ENCODE measurements around the gene CYYR1.

Gene CYYR1

GRCh38 chr21:26550326-26550725 lies 22.8 kb downstream of the CYYR1 start:
- DNase-seq: no peak

- DNase-seq: no peak
Measured at GRCh38 chr21:26546446-26547097, 26.5 kb downstream of the CYYR1 start.

GRCh38 chr21:26544201-26544775 lies 28.8 kb downstream of the CYYR1 start:
- no peak for DNase-seq

GRCh38 chr21:26540651-26541050 lies 32.4 kb downstream of the CYYR1 start:
- no peak for DNase-seq

GRCh38 chr21:26539566-26539965 lies 33.5 kb downstream of the CYYR1 start:
- no peak for DNase-seq

GRCh38 chr21:26534517-26534916 lies 38.6 kb downstream of the CYYR1 start:
- DNase-seq: no peak

GRCh38 chr21:26532208-26532607 lies 40.9 kb downstream of the CYYR1 start:
- no peak for DNase-seq

- DNase-seq: no peak
Measured at GRCh38 chr21:26529526-26529925, 43.6 kb downstream of the CYYR1 start.

- no peak for DNase-seq
Measured at GRCh38 chr21:26528882-26529281, 44.2 kb downstream of the CYYR1 start.

- no peak for DNase-seq
Measured at GRCh38 chr21:26522704-26523103, 50.4 kb downstream of the CYYR1 start.

- DNase-seq: peak; percentile 37
Measured at GRCh38 chr21:26519142-26519541, 53.9 kb downstream of the CYYR1 start.

GRCh38 chr21:26515257-26515656 lies 57.8 kb downstream of the CYYR1 start:
- DNase-seq: no peak

GRCh38 chr21:26513212-26513611 lies 59.9 kb downstream of the CYYR1 start:
- no peak for DNase-seq

- DNase-seq: no peak
Measured at GRCh38 chr21:26512664-26513063, 60.4 kb downstream of the CYYR1 start.

- DNase-seq: no peak
Measured at GRCh38 chr21:26508903-26509302, 64.2 kb downstream of the CYYR1 start.

- DNase-seq: peak; percentile 73
Measured at GRCh38 chr21:26506956-26507355, 66.1 kb downstream of the CYYR1 start.

GRCh38 chr21:26505211-26505610 lies 67.9 kb downstream of the CYYR1 start:
- no peak for DNase-seq

- DNase-seq: no peak
Measured at GRCh38 chr21:26503414-26503813, 69.7 kb downstream of the CYYR1 start.

GRCh38 chr21:26501495-26502021 lies 71.5 kb downstream of the CYYR1 start:
- DNase-seq: no peak

GRCh38 chr21:26499495-26499894 lies 73.6 kb downstream of the CYYR1 start:
- no peak for DNase-seq

GRCh38 chr21:26495283-26495849 lies 77.7 kb downstream of the CYYR1 start:
- no peak for DNase-seq

- no peak for DNase-seq
Measured at GRCh38 chr21:26491663-26492062, 81.4 kb downstream of the CYYR1 start.

- no peak for DNase-seq
Measured at GRCh38 chr21:26490771-26491170, 82.3 kb downstream of the CYYR1 start.

- no peak for DNase-seq
Measured at GRCh38 chr21:26489781-26490180, 83.3 kb downstream of the CYYR1 start.
